ENCODE measurements around the gene TENM4.

GRCh38 chr11:79409330-79409729, 31.5 kb downstream of the TENM4 start:
- TF ChIP-seq, protein P1, sequence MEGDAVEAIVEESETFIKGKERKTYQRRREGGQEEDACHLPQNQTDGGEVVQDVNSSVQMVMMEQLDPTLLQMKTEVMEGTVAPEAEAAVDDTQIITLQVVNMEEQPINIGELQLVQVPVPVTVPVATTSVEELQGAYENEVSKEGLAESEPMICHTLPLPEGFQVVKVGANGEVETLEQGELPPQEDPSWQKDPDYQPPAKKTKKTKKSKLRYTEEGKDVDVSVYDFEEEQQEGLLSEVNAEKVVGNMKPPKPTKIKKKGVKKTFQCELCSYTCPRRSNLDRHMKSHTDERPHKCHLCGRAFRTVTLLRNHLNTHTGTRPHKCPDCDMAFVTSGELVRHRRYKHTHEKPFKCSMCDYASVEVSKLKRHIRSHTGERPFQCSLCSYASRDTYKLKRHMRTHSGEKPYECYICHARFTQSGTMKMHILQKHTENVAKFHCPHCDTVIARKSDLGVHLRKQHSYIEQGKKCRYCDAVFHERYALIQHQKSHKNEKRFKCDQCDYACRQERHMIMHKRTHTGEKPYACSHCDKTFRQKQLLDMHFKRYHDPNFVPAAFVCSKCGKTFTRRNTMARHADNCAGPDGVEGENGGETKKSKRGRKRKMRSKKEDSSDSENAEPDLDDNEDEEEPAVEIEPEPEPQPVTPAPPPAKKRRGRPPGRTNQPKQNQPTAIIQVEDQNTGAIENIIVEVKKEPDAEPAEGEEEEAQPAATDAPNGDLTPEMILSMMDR (conservative IDR thresholded peaks at IDR 0.05; ENCODE audit: low read length): no peak
- no peak for TF ChIP-seq EZH2phosphoT487 (IDR thresholded peaks at IDR 0.05; ENCODE audit: borderline replicate concordance, low read depth, low read length)
